T-cell (primary cell): ENCODE results near the gene CYP26C1. TPM values are rescaled to one million over a fixed set of nuclear protein-coding genes. Genes with fewer than 3 reads are reported as not detected.

Source experiments
- ATAC-seq, 4 experiments: fragments of 200-7000 bp in 3 of 4; fragments of 150-1000 bp in 1 of 4; cut with Tn5 transposase; replicated peaks in 1 of 4; 1 replicate in 3 of 4; 2 replicates in 1 of 4; pipeline ENCODE4 v1.10.0; 2021; ENCODE audit warnings: moderate library complexity in 3 of 4, mild to moderate bottlenecking in 2 of 4, moderate number of reproducible peaks in 1 of 4
- CTCF ChIA-PET, 2 donors: fragments of 300-600 bp; sonication (Branson Sonifier 250); formaldehyde crosslinking; loops; one replicate each; lab custom pipeline; 2022; ENCODE audit warnings: antibody characterized with exemption in 2 of 2; lab: Charles Lee
- POLR2A ChIA-PET, 2 donors: fragments of 300-600 bp; sonication (Branson Sonifier 250); formaldehyde crosslinking; loops; one replicate each; lab custom pipeline; 2022; ENCODE audit warnings: antibody characterized with exemption in 2 of 2; lab: Charles Lee
- DNase-seq, 35 experiments: peaks; one replicate each; pipeline versions ENCODE4 v3.0.0 to v3.0.0-alpha.2; 2013 to 2023
- H3K27ac ChIP-seq: one replicate; pipeline ENCODE4 v1.5.1; 2013; ENCODE audit warnings: low read length
- H3K27me3 ChIP-seq, 2 experiments: replicated peaks in 1 of 2; 1 replicate in 1 of 2; 2 replicates in 1 of 2; pipeline versions ENCODE4 v1.6.1 to v1.7.0; 2013; ENCODE audit warnings: low read length in 1 of 2, mixed read lengths in 1 of 2; ENCODE audit not compliant: control insufficient read depth in 2 of 2, insufficient read depth in 2 of 2; ENCODE audit errors: extremely low read depth in 1 of 2
- H3K36me3 ChIP-seq, 2 donors: 1 replicate in 1 of 2; 2 replicates in 1 of 2; pipeline versions ENCODE4 v1.6.1 to v1.7.0; 2013; ENCODE audit warnings: low read length in 1 of 2; ENCODE audit not compliant: control insufficient read depth in 2 of 2, insufficient read depth in 1 of 2; ENCODE audit errors: extremely low read depth in 1 of 2
- H3K4me1 ChIP-seq, 2 experiments: 1 replicate in 1 of 2; 2 replicates in 1 of 2; pipeline versions ENCODE4 v1.6.1 to v1.7.0; 2013; ENCODE audit warnings: low read length in 2 of 2, mixed read lengths in 1 of 2; ENCODE audit not compliant: insufficient read depth in 2 of 2, control insufficient read depth in 1 of 2; ENCODE audit errors: extremely low read depth in 1 of 2
- H3K4me3 ChIP-seq, 2 donors: 1 replicate in 1 of 2; 2 replicates in 1 of 2; pipeline versions ENCODE4 v1.5.1 to v1.7.0; 2013; ENCODE audit warnings: mild to moderate bottlenecking in 2 of 2, low read length in 1 of 2, moderate library complexity in 1 of 2; ENCODE audit not compliant: control insufficient read depth in 1 of 2; ENCODE audit errors: extremely low read depth in 1 of 2
- H3K9me3 ChIP-seq: 2 replicates; pipeline ENCODE4 v1.7.0; 2013
- H3K27ac Mint-ChIP-seq, 2 donors: one replicate each; pipeline ENCODE4 v1.8.0; 2020 to 2021; ENCODE audit warnings: mild to moderate bottlenecking in 2 of 2, mixed read lengths in 2 of 2
- H3K27me3 Mint-ChIP-seq, 2 donors: one replicate each; pipeline ENCODE4 v1.8.0; 2021 to 2022; ENCODE audit warnings: mixed read lengths in 2 of 2
- H3K36me3 Mint-ChIP-seq: one replicate; pipeline ENCODE4 v1.8.0; 2021; ENCODE audit warnings: mixed read lengths
- H3K4me1 Mint-ChIP-seq, 3 donors: one replicate each; pipeline ENCODE4 v1.8.0; 2020 to 2022; ENCODE audit warnings: mixed read lengths in 3 of 3, mild to moderate bottlenecking in 1 of 3
- H3K4me3 Mint-ChIP-seq, 3 donors: one replicate each; pipeline ENCODE4 v1.8.0; 2020 to 2022; ENCODE audit warnings: mild to moderate bottlenecking in 3 of 3, mixed read lengths in 3 of 3, moderate library complexity in 3 of 3
- H3K9me3 Mint-ChIP-seq, 3 donors: one replicate each; pipeline ENCODE4 v1.8.0; 2020 to 2022; ENCODE audit warnings: mixed read lengths in 3 of 3
- WGBS: methylation state at CpG from one replicate; pipeline ENCODE4 v1.1.5; 2013; ENCODE audit warnings: missing lambda C conversion rate; ENCODE audit not compliant: insufficient coverage; 5-methylcytosine and 5-hydroxymethylcytosine counted together
- total RNA-seq, 35 experiments: library from RNA in 6 of 35; stranded (reverse) in 6 of 35; fragments of 120-200 nt in 1 of 35; gene quantifications; one replicate each; pipeline versions ENCODE4 v1.2.1 to v1.2.4 and lab custom pipeline; 2013 to 2026

The CYP26C1 gene
- total RNA-seq, 5 donors from 2014 or later (not counting 1 experiment from before 2014, with no cell fraction given), result 0.20 to 0.49 (median 0.38) TPM

- 100% methylated on average over 1 of the region's 6 CpGs for WGBS
- POLR2A ChIA-PET, result no interaction called here
- Histone ChIP-seq H3K27ac (no peak overlapping the region), H3K9me3 (no peaks in the 10 kb centered on the region), H3K4me1 (no peaks in the 10 kb centered on the region), H3K36me3 (no peaks in the 10 kb centered on the region), H3K4me3 (no peak overlapping the region), H3K27me3 (peaks cover 0 to 11% of the 10 kb centered on the region in 2 experiments)
- Mint-ChIP-seq H3K9me3 (no peaks in the 10 kb centered on the region), H3K4me1 (no peaks in the 10 kb centered on the region), H3K27ac (no peak overlapping the region), H3K27me3 (peaks cover 10 to 15% of the 10 kb centered on the region in 2 donors), H3K4me3 (no peak overlapping the region), H3K36me3 (no peaks in the 10 kb centered on the region)
- CTCF ChIA-PET, result no interaction called here
- DNase-seq, result peak in 1 of 35 experiments; percentile 10
- no peak for ATAC-seq
Observed at GRCh38 chr10:93086289-93086688, 25.7 kb downstream of the CYP26C1 start.

DNA sequence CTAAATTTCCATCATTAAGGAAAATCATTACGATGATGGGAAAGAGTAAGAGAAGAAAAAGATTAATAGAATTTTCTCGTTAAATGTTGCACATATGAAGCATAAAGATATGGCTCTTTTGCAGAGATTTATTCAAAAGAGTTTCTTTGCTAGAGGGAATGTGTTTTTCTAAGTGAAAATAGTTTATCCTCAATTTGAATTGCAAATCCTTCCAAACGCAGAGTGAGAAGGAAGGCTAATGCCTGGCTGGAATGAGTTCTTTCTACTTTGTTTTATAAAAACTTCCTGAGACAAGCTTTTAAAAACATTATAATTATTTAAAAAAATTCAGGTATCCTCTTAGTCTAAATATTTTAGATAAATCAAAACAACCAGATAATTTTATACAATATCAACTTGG is 27.2 kb downstream of the CYP26C1 start:
- no peaks in the 10 kb centered on the region for H3K4me1 Mint-ChIP-seq
- Histone ChIP-seq H3K4me1 (no peaks in the 10 kb centered on the region), H3K4me3 (no peak overlapping the region), H3K27me3 (peaks cover 0 to 7% of the 10 kb centered on the region in 2 experiments), H3K36me3 (no peaks in the 10 kb centered on the region), H3K9me3 (no peaks in the 10 kb centered on the region), H3K27ac (no peak overlapping the region)
- H3K27ac Mint-ChIP-seq, result no peak overlapping the region
- ATAC-seq, result no peak
- CTCF ChIA-PET, result no interaction called here
- no peak overlapping the region for H3K4me3 Mint-ChIP-seq
- DNase-seq, result no peak
- peaks cover 5 to 12% of the 10 kb centered on the region in 2 donors for H3K27me3 Mint-ChIP-seq
- POLR2A ChIA-PET, result interaction anchor here (0.6 kb wide), 2 partner anchors 41 to 177 kb away, joined by 3 to 4 read pairs; no protein-coding TSS in a partner anchor
- no peaks in the 10 kb centered on the region for H3K36me3 Mint-ChIP-seq
- no CpG with 5 or more reads among the region's 3 CpGs for WGBS
- no peaks in the 10 kb centered on the region for H3K9me3 Mint-ChIP-seq

DNA sequence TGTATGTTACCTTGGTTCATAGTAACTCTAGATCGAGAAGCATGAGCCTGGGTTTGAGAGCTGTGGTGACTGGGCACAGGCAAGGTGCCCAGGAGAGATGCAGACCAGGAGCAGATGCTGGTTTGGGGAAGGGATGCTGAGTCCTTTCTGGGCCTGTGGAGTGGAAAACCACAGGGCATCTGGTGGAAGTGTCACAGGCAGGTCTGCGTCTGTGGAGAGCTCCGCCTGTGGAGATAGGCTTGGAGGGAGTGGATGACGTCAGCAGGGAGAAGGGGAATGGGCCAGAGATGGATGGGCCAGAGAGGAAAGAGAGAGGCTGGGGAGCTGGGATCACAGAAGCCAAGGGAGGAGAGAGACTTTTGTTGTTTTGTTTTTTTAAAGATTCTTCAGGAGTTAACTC is 27.9 kb downstream of the CYP26C1 start:
- CTCF ChIA-PET, result interaction anchor here in 1 of 2 donors (0.7 kb wide), 1 partner anchor 20 kb away, joined by 7 read pairs; no protein-coding TSS in a partner anchor
- POLR2A ChIA-PET, result interaction anchor here in 1 of 2 donors (0.6 kb wide), 1 partner anchor 41 kb away, joined by 4 read pairs; no protein-coding TSS in a partner anchor

DNA sequence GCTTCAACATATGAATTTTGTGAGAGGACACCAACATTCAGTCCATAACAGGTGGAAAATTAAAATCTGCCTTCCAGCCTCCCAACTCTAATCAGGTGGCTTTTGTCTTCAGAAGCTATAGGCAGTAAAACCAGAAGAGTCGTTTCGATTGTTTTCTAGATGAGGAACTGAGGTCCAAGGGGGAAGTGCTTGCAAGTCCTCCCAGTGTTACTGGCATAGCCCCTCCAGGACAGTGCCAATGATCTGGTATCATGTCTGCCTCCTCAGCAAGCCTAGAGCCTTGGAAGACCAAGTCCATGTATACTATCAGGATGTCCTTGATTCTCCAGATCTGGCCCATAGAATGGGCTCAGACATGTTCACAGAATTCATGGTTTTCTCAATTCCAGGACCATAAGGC is 30.0 kb downstream of the CYP26C1 start:
- H3K4me3 Mint-ChIP-seq, result no peak overlapping the region

More for the DNA sequence above, 27.9 kb downstream of the CYP26C1 start:
- peaks cover 5 to 17% of the 10 kb centered on the region in 2 donors for H3K27me3 Mint-ChIP-seq
- H3K9me3 Mint-ChIP-seq, result no peaks in the 10 kb centered on the region
- no peaks in the 10 kb centered on the region for H3K4me1 ChIP-seq
- ATAC-seq (no peak), DNase-seq (no peak)
- H3K27me3 ChIP-seq, result peaks cover 0 to 7% of the 10 kb centered on the region in 2 experiments
- no peak overlapping the region for H3K27ac Mint-ChIP-seq
- no peak overlapping the region for H3K4me3 ChIP-seq
- no peak overlapping the region for H3K4me3 Mint-ChIP-seq
- no peaks in the 10 kb centered on the region for H3K36me3 ChIP-seq
- no peaks in the 10 kb centered on the region for H3K4me1 Mint-ChIP-seq
- no peaks in the 10 kb centered on the region for H3K9me3 ChIP-seq
- no peaks in the 10 kb centered on the region for H3K36me3 Mint-ChIP-seq
- no peak overlapping the region for H3K27ac ChIP-seq
- WGBS, result 82% methylated on average over 4 of the region's 4 CpGs

GRCh38 chr10:93091960-93092359 is 31.4 kb downstream of the CYP26C1 start:
- CTCF ChIA-PET, result interaction anchor here in 1 of 2 donors (0.8 kb wide), 1 partner anchor 11 kb away, joined by 3 read pairs; no protein-coding TSS in a partner anchor
- H3K27ac Mint-ChIP-seq, result no peak overlapping the region
- WGBS, result no CpG with 5 or more reads among the region's 3 CpGs

More for the DNA sequence above, 30.0 kb downstream of the CYP26C1 start:
- WGBS, result 36% methylated on average over 2 of the region's 2 CpGs
- ChIA-PET CTCF (no interaction called here), POLR2A (no interaction called here)
- H3K27me3 Mint-ChIP-seq, result peaks cover 5 to 20% of the 10 kb centered on the region in 2 donors
- no peaks in the 10 kb centered on the region for H3K9me3 ChIP-seq
- H3K27ac Mint-ChIP-seq, result no peak overlapping the region
- no peaks in the 10 kb centered on the region for H3K4me1 Mint-ChIP-seq
- H3K36me3 Mint-ChIP-seq, result no peaks in the 10 kb centered on the region
- no peak overlapping the region for H3K4me3 ChIP-seq
- H3K27ac ChIP-seq, result no peak overlapping the region
- peaks cover 0 to 7% of the 10 kb centered on the region in 2 experiments for H3K27me3 ChIP-seq
- no peaks in the 10 kb centered on the region for H3K36me3 ChIP-seq
- ATAC-seq (no peak), DNase-seq (no peak)
- H3K9me3 Mint-ChIP-seq, result no peaks in the 10 kb centered on the region
- no peaks in the 10 kb centered on the region for H3K4me1 ChIP-seq

GRCh38 chr10:93095225-93095624 is 34.6 kb downstream of the CYP26C1 start:
- Mint-ChIP-seq H3K9me3 (no peaks in the 10 kb centered on the region), H3K27me3 (peaks cover 2 to 9% of the 10 kb centered on the region in 2 donors), H3K4me3 (no peak overlapping the region), H3K36me3 (no peaks in the 10 kb centered on the region), H3K27ac (no peak overlapping the region), H3K4me1 (no peaks in the 10 kb centered on the region)
- 83% methylated on average over 1 of the region's 1 CpG for WGBS
- CTCF ChIA-PET, result no interaction called here
- ATAC-seq, result no peak
- Histone ChIP-seq H3K36me3 (no peaks in the 10 kb centered on the region), H3K4me1 (no peaks in the 10 kb centered on the region), H3K27ac (no peak overlapping the region), H3K4me3 (no peak overlapping the region), H3K9me3 (no peaks in the 10 kb centered on the region), H3K27me3 (no peaks in the 10 kb centered on the region)
- no peak for DNase-seq
- POLR2A ChIA-PET, result no interaction called here

More at GRCh38 chr10:93091960-93092359, 31.4 kb downstream of the CYP26C1 start:
- Mint-ChIP-seq H3K27me3 (peaks cover 5 to 17% of the 10 kb centered on the region in 2 donors), H3K4me1 (no peaks in the 10 kb centered on the region), H3K4me3 (no peak overlapping the region), H3K36me3 (no peaks in the 10 kb centered on the region), H3K9me3 (no peaks in the 10 kb centered on the region)
- Histone ChIP-seq H3K9me3 (no peaks in the 10 kb centered on the region), H3K27ac (no peak overlapping the region), H3K36me3 (no peaks in the 10 kb centered on the region), H3K4me3 (no peak overlapping the region), H3K4me1 (no peaks in the 10 kb centered on the region), H3K27me3 (peaks cover 0 to 5% of the 10 kb centered on the region in 2 experiments)
- DNase-seq, result no peak
- ATAC-seq, result no peak
- POLR2A ChIA-PET, result no interaction called here
